Measurements from ENCODE around the gene TRPV3. TPM values are rescaled to one million over a fixed set of nuclear protein-coding genes. Genes with fewer than 3 reads are reported as not detected.

TRPV3 gene
- total and polyA plus RNA-seq, 2 donors (not counting 1 experiment from before 2014, with no cell fraction given), result 1.6 to 18.2 TPM

DNA sequence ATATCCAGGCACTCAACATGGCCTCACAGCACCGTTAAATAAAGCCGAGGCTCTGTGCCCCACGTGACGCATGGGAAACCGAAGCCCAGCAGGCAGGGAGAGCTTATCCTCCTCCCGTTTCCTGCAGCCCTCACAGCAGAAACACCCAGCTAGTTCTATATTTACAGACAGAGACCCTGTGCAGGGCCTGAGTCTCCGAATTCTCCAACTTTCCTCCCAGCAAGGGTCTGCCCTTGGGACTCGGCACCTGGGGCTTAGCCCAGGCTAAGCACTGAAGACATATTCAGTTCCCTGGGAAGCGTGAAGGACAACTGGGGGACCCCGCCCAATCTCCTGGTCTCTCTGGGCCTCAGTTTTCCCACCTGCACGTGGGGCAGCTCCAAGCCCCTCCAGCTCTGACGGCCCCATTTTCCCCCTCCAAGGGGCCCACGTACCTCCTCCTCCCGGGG, 29.2 kb downstream of the TRPV3 start:
- Histone ChIP-seq H2AFZ (ENCODE audit: insufficient read depth, low read depth, low read length, poor library complexity, severe bottlenecking) (no peak overlapping the region), H3K36me3 (replicated peaks in 1 of 2; ENCODE audit: control extremely low read depth in 1 of 2, control insufficient read depth in 1 of 2, extremely low read depth in 1 of 2, insufficient read depth in 2 of 2, low read length in 1 of 2) (no peaks in the 10 kb centered on the region), H3K4me3 (ENCODE audit: control extremely low read depth in 1 of 5, extremely low read depth in 1 of 5, insufficient read depth in 1 of 5, low read depth in 2 of 5, low read length in 4 of 5) (no peak overlapping the region), H3K4me1 (ENCODE audit: control insufficient read depth in 2 of 2, insufficient read depth in 2 of 2, low read length in 2 of 2) (no peaks in the 10 kb centered on the region), H3K9me3 (ENCODE audit: control extremely low read depth in 1 of 3, control insufficient read depth in 2 of 3, insufficient read depth in 1 of 3, low read length in 2 of 3) (no peaks in the 10 kb centered on the region), H3K27me3 (replicated peaks in 1 of 4; ENCODE audit: control extremely low read depth in 1 of 4, control insufficient read depth in 3 of 4, insufficient read depth in 4 of 4, low read length in 3 of 4) (no peaks in the 10 kb centered on the region), H3K79me2 (ENCODE audit: control insufficient read depth, insufficient read depth, low read length) (no peaks in the 10 kb centered on the region), H3K4me2 (replicated peaks; ENCODE audit: low read depth, low read length, poor library complexity, severe bottlenecking) (no peak overlapping the region), H3K27ac (ENCODE audit: low read length in 2 of 2) (no peak overlapping the region), H4K20me1 (ENCODE audit: control insufficient read depth, insufficient read depth, low read length, poor library complexity, severe bottlenecking) (no peaks in the 10 kb centered on the region), H3K9ac (ENCODE audit: low read length) (no peak overlapping the region)
- ATAC-seq (ENCODE audit: low read depth), result no peak
- Mint-ChIP-seq H3K4me1 (peaks cover 4% of the 10 kb centered on the region), H3K9me3 (ENCODE audit: insufficient read depth) (no peaks in the 10 kb centered on the region), H3K27me3 (no peaks in the 10 kb centered on the region), H3K27ac (no peak overlapping the region), H3K4me3 (no peak overlapping the region)
- intact Hi-C loops (cut with micrococcal nuclease), result no loop called here
- WGBS (ENCODE audit: insufficient coverage), result 86% methylated on average over 11 of the region's 14 CpGs
- POLR2A ChIA-PET, result no interaction called here
- DNase-seq, result no peak
- CTCF ChIA-PET, result no interaction called here
- no peak for TF ChIP-seq EZH2 (IDR thresholded peaks at IDR 0.05; ENCODE audit: borderline replicate concordance, insufficient read depth, low read depth, low read length, poor library complexity, severe bottlenecking)
- TF ChIP-seq, protein P1, sequence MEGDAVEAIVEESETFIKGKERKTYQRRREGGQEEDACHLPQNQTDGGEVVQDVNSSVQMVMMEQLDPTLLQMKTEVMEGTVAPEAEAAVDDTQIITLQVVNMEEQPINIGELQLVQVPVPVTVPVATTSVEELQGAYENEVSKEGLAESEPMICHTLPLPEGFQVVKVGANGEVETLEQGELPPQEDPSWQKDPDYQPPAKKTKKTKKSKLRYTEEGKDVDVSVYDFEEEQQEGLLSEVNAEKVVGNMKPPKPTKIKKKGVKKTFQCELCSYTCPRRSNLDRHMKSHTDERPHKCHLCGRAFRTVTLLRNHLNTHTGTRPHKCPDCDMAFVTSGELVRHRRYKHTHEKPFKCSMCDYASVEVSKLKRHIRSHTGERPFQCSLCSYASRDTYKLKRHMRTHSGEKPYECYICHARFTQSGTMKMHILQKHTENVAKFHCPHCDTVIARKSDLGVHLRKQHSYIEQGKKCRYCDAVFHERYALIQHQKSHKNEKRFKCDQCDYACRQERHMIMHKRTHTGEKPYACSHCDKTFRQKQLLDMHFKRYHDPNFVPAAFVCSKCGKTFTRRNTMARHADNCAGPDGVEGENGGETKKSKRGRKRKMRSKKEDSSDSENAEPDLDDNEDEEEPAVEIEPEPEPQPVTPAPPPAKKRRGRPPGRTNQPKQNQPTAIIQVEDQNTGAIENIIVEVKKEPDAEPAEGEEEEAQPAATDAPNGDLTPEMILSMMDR (IDR thresholded peaks at IDR 0.05), result no peak

GRCh38 chr17:3527896-3528295, 29.7 kb downstream of the TRPV3 start:
- Histone ChIP-seq H3K4me2 (replicated peaks; ENCODE audit: low read depth, low read length, poor library complexity, severe bottlenecking) (no peak overlapping the region), H3K4me1 (ENCODE audit: control insufficient read depth in 2 of 2, insufficient read depth in 2 of 2, low read length in 2 of 2) (no peaks in the 10 kb centered on the region), H2AFZ (ENCODE audit: insufficient read depth, low read depth, low read length, poor library complexity, severe bottlenecking) (no peak overlapping the region), H3K27me3 (replicated peaks in 1 of 4; ENCODE audit: control extremely low read depth in 1 of 4, control insufficient read depth in 3 of 4, insufficient read depth in 4 of 4, low read length in 3 of 4) (no peaks in the 10 kb centered on the region), H3K9me3 (ENCODE audit: control extremely low read depth in 1 of 3, control insufficient read depth in 2 of 3, insufficient read depth in 1 of 3, low read length in 2 of 3) (no peaks in the 10 kb centered on the region), H3K27ac (ENCODE audit: low read length in 2 of 2) (no peak overlapping the region), H3K79me2 (ENCODE audit: control insufficient read depth, insufficient read depth, low read length) (no peaks in the 10 kb centered on the region), H3K36me3 (replicated peaks in 1 of 2; ENCODE audit: control extremely low read depth in 1 of 2, control insufficient read depth in 1 of 2, extremely low read depth in 1 of 2, insufficient read depth in 2 of 2, low read length in 1 of 2) (no peaks in the 10 kb centered on the region), H4K20me1 (ENCODE audit: control insufficient read depth, insufficient read depth, low read length, poor library complexity, severe bottlenecking) (no peaks in the 10 kb centered on the region), H3K9ac (ENCODE audit: low read length) (no peak overlapping the region), H3K4me3 (ENCODE audit: control extremely low read depth in 1 of 5, extremely low read depth in 1 of 5, insufficient read depth in 1 of 5, low read depth in 2 of 5, low read length in 4 of 5) (no peak overlapping the region)
- Mint-ChIP-seq H3K4me1 (no peaks in the 10 kb centered on the region), H3K27ac (no peak overlapping the region), H3K9me3 (ENCODE audit: insufficient read depth) (no peaks in the 10 kb centered on the region), H3K27me3 (no peaks in the 10 kb centered on the region), H3K4me3 (no peak overlapping the region)
- TF ChIP-seq, protein P1 (IDR thresholded peaks at IDR 0.05), result no peak
- WGBS (ENCODE audit: insufficient coverage), result 97% methylated on average over 3 of the region's 8 CpGs
- CTCF ChIA-PET, result no interaction called here
- intact Hi-C loops (cut with micrococcal nuclease), result no loop called here
- no peak for ATAC-seq (ENCODE audit: low read depth)
- POLR2A ChIA-PET, result no interaction called here
- no peak for DNase-seq
